GM12878 (cell line): ENCODE data around the gene NCAN.

Experiments
- CEBPB ChIP-seq, 2 experiments: fragments of 150-350 bp in 1 of 2; IDR thresholded peaks; 2 replicates each; pipeline ENCODE4 v1.6.1; 2012 to 2014; ENCODE audit warnings: low read depth in 2 of 2, low read length in 2 of 2, borderline replicate concordance in 1 of 2, inconsistent platforms in 1 of 2
- EP300 ChIP-seq, 2 experiments: fragments of 150-350 bp in 1 of 2; IDR thresholded peaks; 2 replicates each; pipeline ENCODE4 v1.6.1; 2011 to 2012; ENCODE audit warnings: low read depth in 2 of 2, low read length in 2 of 2, borderline replicate concordance in 1 of 2, improper control_type of control experiment in 1 of 2, inconsistent platforms in 1 of 2; ENCODE audit not compliant: control insufficient read depth in 1 of 2
- KAT2A ChIP-seq: conservative IDR thresholded peaks from 2 replicates; pipeline ENCODE4 v1.6.1; 2011; ENCODE audit warnings: low read depth, low read length; ENCODE audit not compliant: control insufficient read depth
- LARP7 ChIP-seq: fragments of 450-650 bp; IDR thresholded peaks from 2 replicates; pipeline ENCODE4 v1.6.1; 2017; ENCODE audit warnings: mild to moderate bottlenecking
- POLR2A ChIP-seq: IDR thresholded peaks from 2 replicates; pipeline ENCODE4 v1.6.1; 2011; ENCODE audit warnings: low read depth, mild to moderate bottlenecking, low read length
- SPI1 ChIP-seq: IDR thresholded peaks from 2 replicates; pipeline ENCODE4 v1.6.1; 2011; ENCODE audit warnings: low read depth, mild to moderate bottlenecking, low read length, moderate library complexity, borderline replicate concordance; ENCODE audit not compliant: insufficient read depth
- YY1 ChIP-seq: IDR thresholded peaks from 2 replicates; pipeline ENCODE4 v1.6.1; 2011; ENCODE audit warnings: low read depth, mild to moderate bottlenecking, low read length
- TF ChIP-seq, protein P1 (sequence below), 3 experiments: IDR thresholded peaks in 2 of 3; conservative IDR thresholded peaks in 1 of 3; 2 replicates each; pipeline ENCODE4 v1.5.1; 2011; ENCODE audit warnings: low read depth in 3 of 3, low read length in 3 of 3, mild to moderate bottlenecking in 3 of 3, control low read depth in 2 of 3, moderate library complexity in 2 of 3, inconsistent platforms in 1 of 3, mixed read lengths in 1 of 3; ENCODE audit not compliant: control insufficient read depth in 2 of 3, insufficient read depth in 1 of 3; ENCODE audit errors: extremely low read depth in 1 of 3
- TF ChIP-seq, protein P2 (sequence below): IDR thresholded peaks from 2 replicates; pipeline ENCODE4 v1.6.1; 2012; ENCODE audit warnings: low read depth, low read length, improper control_type of control experiment
- TF ChIP-seq, protein P3 (sequence below): IDR thresholded peaks from 2 replicates; pipeline ENCODE4 v1.6.1; 2011; ENCODE audit warnings: low read depth, low read length, improper control_type of control experiment, borderline replicate concordance

DNA sequence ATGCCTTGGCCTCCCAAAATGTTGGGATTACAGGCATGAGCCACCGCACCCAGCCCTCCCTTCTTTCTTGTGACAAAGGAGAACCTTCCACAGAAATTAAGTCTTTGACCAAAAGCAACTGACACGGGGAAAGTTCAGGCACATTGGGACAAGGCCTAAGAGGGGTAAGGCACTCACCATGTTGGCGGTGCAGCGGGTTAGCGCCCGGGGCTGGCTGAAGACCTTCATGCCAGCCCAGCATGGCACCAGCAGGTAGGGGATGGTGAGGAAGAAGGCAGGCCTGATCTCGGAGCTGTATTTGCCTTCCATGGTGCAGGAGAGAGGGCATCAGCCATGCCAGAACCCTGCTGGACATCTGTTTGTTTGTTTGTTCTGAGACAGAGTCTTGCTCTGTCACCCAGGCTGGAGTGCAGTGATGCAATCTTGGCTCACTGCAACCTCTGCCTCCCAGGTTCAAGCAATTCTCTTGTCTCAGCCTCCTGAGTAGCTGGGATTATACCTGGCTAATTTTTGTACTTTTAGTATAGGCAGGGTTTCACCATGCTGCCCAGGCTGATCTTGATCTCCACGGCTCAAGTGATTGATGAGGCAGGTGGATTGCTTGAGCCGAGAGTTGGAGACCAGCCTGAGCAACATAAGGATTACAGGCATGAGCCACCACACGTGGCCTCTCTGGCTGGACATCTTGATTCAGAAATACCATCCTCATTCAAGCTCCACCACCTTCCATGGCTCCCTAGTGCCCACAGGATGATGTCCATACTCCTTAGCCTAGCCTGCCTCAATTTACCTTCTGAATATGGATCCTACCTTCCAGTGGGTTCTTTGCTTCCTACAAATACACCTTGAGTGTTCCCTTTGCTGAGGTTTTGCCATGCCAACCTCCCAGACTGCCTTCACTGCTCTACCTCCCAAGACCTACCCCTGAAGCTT, 57.0 kb downstream of the NCAN start:
- TF ChIP-seq LARP7 (no peak), POLR2A (no peak), YY1 (no peak), CEBPB (IDR thresholded peaks at IDR 0.05; ENCODE audit: borderline replicate concordance in 1 of 2, low read depth in 2 of 2, low read length in 2 of 2) (no peak), SPI1 (no peak), EP300 (IDR thresholded peaks at IDR 0.05; ENCODE audit: borderline replicate concordance in 1 of 2, control insufficient read depth in 1 of 2, low read depth in 2 of 2, low read length in 2 of 2) (no peak), KAT2A (no peak)
- TF ChIP-seq, protein P1, sequence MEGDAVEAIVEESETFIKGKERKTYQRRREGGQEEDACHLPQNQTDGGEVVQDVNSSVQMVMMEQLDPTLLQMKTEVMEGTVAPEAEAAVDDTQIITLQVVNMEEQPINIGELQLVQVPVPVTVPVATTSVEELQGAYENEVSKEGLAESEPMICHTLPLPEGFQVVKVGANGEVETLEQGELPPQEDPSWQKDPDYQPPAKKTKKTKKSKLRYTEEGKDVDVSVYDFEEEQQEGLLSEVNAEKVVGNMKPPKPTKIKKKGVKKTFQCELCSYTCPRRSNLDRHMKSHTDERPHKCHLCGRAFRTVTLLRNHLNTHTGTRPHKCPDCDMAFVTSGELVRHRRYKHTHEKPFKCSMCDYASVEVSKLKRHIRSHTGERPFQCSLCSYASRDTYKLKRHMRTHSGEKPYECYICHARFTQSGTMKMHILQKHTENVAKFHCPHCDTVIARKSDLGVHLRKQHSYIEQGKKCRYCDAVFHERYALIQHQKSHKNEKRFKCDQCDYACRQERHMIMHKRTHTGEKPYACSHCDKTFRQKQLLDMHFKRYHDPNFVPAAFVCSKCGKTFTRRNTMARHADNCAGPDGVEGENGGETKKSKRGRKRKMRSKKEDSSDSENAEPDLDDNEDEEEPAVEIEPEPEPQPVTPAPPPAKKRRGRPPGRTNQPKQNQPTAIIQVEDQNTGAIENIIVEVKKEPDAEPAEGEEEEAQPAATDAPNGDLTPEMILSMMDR (IDR thresholded peaks at IDR 0.05 in 2 of 3, conservative IDR thresholded peaks at IDR 0.05 in 1 of 3; ENCODE audit: control insufficient read depth in 2 of 3, extremely low read depth in 1 of 3, insufficient read depth in 1 of 3, low read depth in 3 of 3, low read length in 3 of 3), result no peak
- TF ChIP-seq, protein P2, sequence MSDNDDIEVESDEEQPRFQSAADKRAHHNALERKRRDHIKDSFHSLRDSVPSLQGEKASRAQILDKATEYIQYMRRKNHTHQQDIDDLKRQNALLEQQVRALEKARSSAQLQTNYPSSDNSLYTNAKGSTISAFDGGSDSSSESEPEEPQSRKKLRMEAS, result no peak
- TF ChIP-seq, protein P3, sequence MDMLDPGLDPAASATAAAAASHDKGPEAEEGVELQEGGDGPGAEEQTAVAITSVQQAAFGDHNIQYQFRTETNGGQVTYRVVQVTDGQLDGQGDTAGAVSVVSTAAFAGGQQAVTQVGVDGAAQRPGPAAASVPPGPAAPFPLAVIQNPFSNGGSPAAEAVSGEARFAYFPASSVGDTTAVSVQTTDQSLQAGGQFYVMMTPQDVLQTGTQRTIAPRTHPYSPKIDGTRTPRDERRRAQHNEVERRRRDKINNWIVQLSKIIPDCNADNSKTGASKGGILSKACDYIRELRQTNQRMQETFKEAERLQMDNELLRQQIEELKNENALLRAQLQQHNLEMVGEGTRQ, result no peak
